GM18858 (cell line): ENCODE results near the gene NAB1.
"Not testable (repeated sequence)": the region's sequence is repeated elsewhere in the genome, so short reads cannot be mapped to it uniquely, and the experiment has no call there.

ENCODE experiments used
- ATAC-seq: cut with Tn5 transposase; IDR thresholded peaks from one replicate; pipeline ENCODE4 v1.9.1; 2021; ENCODE audit not compliant: unreplicated experiment

NAB1 gene

GRCh38 chr2:190649035-190649797 is at the start of gene NAB1:
NAB1 (plus strand) TSS chr2:190649083; CDS start chr2:190659177, 10,094 bp downstream.
- ATAC-seq, result peak; percentile 27

- ATAC-seq, result no peak
Observed at GRCh38 chr2:190599546-190600220, 49.2 kb upstream of the NAB1 start.

- no peak for ATAC-seq
Observed at GRCh38 chr2:190600293-190601103, 48.4 kb upstream of the NAB1 start.

GRCh38 chr2:190603374-190603773 is 45.5 kb upstream of the NAB1 start:
- ATAC-seq, result no peak

GRCh38 chr2:190607014-190607597 is 41.8 kb upstream of the NAB1 start:
- ATAC-seq, result no peak

- no peak for ATAC-seq
Observed at GRCh38 chr2:190607657-190608357, 41.1 kb upstream of the NAB1 start.

- not testable (repeated sequence) for ATAC-seq
Observed at GRCh38 chr2:190608863-190609262, 40.0 kb upstream of the NAB1 start.

- not testable (repeated sequence) for ATAC-seq
Observed at GRCh38 chr2:190609397-190609796, 39.5 kb upstream of the NAB1 start.

- ATAC-seq, result not testable (repeated sequence)
Observed at GRCh38 chr2:190610528-190610927, 38.4 kb upstream of the NAB1 start.

GRCh38 chr2:190615555-190616200 is 33.2 kb upstream of the NAB1 start:
- ATAC-seq, result no peak

- ATAC-seq, result no peak
Observed at GRCh38 chr2:190618030-190618429, 30.9 kb upstream of the NAB1 start.

- no peak for ATAC-seq
Observed at GRCh38 chr2:190625691-190626090, 23.2 kb upstream of the NAB1 start.

- ATAC-seq, result no peak
Observed at GRCh38 chr2:190626641-190627210, 22.2 kb upstream of the NAB1 start.

GRCh38 chr2:190627448-190628412 is 21.2 kb upstream of the NAB1 start:
- ATAC-seq, result peak; percentile 87

GRCh38 chr2:190628591-190629319 is 20.1 kb upstream of the NAB1 start:
- ATAC-seq, result no peak

GRCh38 chr2:190634381-190634780 is 14.5 kb upstream of the NAB1 start:
- ATAC-seq, result no peak

- no peak for ATAC-seq
Observed at GRCh38 chr2:190635781-190636180, 13.1 kb upstream of the NAB1 start.

- no peak for ATAC-seq
Observed at GRCh38 chr2:190636361-190636760, 12.5 kb upstream of the NAB1 start.
